LNCaP clone FGC (cell line): ENCODE measurements around the gene FOXA1.

Experiments used
- DNase-seq: peaks from one replicate; pipeline ENCODE4 v3.0.0-alpha.2; 2011; ENCODE audit warnings: low read depth
- H3K4me3 ChIP-seq: 2 replicates; pipeline ENCODE4 v1.5.1; 2011; ENCODE audit warnings: mild to moderate bottlenecking, low read depth, low read length, control low read depth
- TF ChIP-seq, protein P1 (sequence below): IDR thresholded peaks from 2 replicates; pipeline ENCODE4 v1.5.1; 2012; ENCODE audit warnings: mild to moderate bottlenecking; ENCODE audit not compliant: control insufficient read depth, insufficient read depth; ENCODE audit errors: extremely low read depth

The FOXA1 gene

DNA sequence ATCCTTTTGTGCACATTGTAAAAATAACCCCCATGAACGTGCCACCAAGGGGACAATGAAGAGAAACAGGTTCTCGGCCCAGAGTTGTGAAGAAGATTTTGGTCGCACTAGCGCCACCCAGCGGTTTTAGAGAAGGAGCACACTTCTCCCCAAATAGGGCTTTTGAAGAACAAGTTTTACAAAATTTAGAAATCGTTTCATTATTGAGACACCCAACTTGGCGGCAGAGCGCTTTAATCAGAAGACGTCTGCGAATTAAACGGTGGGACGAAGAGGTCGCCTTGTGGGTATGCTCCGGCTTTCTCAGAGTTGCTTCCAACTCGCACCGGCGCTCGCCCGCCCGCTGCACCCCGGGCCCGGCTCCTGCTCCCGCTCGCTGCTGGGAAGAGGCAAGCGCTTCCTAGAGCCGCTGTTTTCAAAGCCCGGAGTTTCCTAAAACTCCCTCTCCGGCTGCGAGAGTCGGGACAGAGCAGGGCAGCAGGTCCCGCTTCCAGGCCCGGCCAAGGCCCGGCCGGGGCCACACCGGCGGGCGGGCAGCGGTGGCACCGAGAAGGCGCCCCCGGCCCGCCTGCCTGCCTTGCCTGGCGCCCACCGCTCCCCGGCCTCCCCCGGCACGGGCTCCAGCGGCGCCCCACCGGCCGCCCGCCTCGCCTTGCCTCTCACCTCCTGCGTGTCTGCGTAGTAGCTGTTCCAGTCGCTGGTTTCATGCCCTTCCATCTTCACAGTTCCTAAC is 645 bp downstream of the FOXA1 start:
- H3K4me3 ChIP-seq = peak overlapping the region; percentile 69
- TF ChIP-seq, protein P1, sequence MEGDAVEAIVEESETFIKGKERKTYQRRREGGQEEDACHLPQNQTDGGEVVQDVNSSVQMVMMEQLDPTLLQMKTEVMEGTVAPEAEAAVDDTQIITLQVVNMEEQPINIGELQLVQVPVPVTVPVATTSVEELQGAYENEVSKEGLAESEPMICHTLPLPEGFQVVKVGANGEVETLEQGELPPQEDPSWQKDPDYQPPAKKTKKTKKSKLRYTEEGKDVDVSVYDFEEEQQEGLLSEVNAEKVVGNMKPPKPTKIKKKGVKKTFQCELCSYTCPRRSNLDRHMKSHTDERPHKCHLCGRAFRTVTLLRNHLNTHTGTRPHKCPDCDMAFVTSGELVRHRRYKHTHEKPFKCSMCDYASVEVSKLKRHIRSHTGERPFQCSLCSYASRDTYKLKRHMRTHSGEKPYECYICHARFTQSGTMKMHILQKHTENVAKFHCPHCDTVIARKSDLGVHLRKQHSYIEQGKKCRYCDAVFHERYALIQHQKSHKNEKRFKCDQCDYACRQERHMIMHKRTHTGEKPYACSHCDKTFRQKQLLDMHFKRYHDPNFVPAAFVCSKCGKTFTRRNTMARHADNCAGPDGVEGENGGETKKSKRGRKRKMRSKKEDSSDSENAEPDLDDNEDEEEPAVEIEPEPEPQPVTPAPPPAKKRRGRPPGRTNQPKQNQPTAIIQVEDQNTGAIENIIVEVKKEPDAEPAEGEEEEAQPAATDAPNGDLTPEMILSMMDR = peak; percentile 60
- peak; percentile 87 for DNase-seq

DNA sequence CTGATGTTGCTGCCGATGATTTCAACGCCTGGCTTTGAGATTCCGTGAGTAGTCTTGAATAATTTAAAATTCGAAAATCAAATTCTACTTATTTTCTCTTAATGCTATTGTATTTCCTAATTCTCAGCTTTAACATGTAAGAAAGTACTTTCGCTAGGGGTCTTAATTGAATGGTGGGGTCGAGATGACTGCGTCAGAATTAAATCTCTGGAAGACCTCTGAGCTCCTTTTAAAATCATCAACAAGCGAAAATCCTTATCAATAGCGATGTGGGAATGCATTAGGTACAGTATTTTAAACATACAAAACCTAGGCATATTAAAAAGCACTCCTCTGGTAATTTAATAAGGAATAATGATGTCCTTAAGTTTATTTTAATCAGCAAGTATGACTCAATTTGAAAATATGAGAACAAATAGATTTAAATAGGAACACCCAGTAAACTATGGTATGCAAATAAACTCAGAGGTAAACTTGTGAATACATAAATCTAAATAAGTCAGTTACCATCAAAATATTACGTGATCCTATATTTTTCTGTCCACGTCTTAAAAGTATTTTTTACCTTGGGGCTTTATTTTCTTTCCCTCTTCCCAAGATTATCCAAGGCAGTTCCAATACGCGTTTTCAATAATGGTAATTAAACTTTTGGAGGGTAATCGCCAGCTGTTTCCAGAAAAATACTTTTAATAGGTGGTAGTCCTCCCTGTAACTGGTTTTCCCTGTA is 1.4 kb downstream of the FOXA1 start:
- H3K4me3 ChIP-seq = peak overlapping the region; percentile 69

DNA sequence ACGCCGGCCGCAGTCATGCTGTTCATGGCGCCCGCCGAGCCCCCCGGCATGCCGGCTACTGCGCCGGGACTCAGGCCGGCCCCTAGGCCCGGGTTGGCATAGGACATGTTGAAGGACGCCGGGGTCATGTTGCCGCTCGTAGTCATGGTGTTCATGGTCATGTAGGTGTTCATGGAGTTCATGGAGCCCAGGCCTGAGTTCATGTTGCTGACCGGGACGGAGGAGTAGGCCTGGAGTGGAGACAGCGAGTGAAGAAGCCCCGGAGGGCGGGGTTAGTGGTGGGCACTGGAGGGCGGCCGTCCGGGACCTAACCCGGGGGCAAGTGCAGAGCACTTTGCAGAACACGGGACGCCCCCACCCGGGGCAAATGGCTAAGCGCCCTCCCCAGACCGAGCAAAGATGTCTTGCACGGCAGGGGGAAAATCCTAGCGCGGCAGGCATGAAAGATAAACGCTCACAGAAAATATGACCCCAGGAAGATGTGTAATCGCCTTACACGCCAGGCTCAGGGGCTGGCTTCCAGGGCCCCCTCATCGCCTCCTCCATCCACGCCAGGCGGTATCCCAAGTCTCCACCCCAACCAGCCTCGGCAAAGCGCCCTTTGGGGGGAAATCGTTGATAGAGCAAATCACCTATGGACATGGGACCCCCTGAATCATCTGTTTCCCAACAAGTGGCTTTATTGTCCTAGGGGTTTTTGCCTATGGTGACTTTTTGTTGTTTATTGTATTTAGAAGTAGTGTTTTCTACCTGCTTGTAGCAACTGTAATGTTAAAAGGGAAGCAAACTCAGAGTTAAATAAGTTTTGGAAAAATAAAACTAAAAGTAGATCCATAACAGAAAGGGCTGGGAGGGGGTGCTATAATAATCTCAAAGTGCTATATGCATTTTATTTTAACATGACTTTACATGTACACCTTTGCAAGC is 2.3 kb downstream of the FOXA1 start:
- TF ChIP-seq, protein P1 = no peak
- H3K4me3 ChIP-seq = peak overlapping the region; percentile 69
- DNase-seq = no peak

More for the DNA sequence above, 1.4 kb downstream of the FOXA1 start:
- DNase-seq = no peak
- TF ChIP-seq, protein P1 = no peak

DNA sequence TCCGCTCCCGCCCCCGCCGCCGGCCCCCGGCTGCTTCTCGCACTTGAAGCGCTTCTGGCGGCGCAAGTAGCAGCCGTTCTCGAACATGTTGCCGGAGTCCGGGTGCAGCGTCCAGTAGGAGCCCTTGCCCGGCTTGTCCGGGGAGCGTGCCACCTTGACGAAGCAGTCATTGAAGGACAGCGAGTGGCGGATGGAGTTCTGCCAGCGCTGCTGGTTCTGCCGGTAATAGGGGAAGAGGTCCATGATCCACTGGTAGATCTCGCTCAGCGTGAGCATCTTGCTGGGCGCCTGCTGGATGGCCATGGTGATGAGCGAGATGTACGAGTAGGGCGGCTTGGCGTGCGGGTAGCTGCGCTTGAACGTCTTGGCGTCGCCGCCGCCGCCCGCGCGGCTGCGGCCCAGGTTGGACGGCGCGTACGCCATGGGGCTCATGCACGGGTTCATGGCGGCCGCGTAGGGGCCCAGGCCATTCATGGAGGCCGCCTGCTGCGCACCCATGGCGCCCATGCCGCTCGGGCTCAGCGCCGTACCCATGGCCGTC is 3.0 kb downstream of the FOXA1 start:
- no peak for DNase-seq
- peak overlapping the region; percentile 69 for H3K4me3 ChIP-seq
- TF ChIP-seq, protein P1 = no peak

DNA sequence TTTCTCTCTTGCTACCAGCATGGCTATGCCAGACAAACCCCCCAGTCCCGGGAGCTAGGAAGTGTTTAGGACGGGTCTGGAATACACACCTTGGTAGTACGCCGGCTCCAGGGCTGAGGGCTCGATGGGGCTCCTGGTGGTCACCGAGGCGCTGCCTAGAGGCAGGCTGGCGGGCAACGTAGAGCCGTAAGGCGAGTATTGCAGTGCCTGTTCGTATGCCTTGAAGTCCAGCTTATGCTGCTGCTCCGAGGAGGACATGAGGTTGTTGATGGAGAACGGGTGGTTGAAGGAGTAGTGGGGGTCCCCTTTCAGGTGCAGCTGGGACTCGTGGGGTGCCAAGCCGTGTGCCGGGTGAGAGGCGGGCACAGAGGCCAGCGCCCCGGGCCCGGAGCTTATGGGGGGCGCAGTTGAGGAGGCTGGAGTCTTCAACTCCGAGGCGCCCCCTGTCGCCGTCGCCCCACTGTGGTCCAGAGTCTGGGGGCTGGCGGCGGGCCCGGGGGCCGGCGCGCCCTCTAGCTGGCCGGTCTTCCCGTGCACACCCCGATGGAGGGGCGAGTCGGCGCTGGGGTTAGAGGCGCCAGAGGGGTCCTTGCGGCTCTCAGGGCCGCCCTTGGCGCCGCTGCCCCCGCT is 3.6 kb downstream of the FOXA1 start:
- peak overlapping the region; percentile 69 for H3K4me3 ChIP-seq
- TF ChIP-seq, protein P1 = peak; percentile 36
- no peak for DNase-seq
